Measurements from ENCODE around the gene RARG.

The RARG gene

DNA sequence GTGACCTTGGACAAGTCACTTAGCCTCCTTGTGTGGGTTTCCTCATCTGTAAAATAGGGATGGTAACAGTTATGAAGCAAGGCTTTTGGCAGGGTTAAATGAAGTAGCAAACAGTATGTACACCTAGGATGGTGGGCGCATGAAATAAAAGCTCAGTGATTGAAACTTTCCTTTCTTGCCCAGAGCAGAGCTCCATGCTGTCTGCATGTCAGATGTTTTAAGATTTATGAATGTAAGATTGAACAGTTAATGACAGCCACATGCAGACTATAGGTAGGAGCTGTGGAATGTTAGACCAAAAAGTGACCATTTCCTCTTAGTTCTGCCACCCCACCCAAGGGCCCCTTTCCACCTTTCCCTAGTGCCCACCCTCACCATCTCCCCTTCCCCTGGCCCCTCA lies 37.0 kb downstream of the RARG start (continued):
- TF ChIP-seq, protein P1, sequence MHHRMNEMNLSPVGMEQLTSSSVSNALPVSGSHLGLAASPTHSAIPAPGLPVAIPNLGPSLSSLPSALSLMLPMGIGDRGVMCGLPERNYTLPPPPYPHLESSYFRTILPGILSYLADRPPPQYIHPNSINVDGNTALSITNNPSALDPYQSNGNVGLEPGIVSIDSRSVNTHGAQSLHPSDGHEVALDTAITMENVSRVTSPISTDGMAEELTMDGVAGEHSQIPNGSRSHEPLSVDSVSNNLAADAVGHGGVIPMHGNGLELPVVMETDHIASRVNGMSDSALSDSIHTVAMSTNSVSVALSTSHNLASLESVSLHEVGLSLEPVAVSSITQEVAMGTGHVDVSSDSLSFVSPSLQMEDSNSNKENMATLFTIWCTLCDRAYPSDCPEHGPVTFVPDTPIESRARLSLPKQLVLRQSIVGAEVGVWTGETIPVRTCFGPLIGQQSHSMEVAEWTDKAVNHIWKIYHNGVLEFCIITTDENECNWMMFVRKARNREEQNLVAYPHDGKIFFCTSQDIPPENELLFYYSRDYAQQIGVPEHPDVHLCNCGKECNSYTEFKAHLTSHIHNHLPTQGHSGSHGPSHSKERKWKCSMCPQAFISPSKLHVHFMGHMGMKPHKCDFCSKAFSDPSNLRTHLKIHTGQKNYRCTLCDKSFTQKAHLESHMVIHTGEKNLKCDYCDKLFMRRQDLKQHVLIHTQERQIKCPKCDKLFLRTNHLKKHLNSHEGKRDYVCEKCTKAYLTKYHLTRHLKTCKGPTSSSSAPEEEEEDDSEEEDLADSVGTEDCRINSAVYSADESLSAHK (tag by site-specific recombination; IDR thresholded peaks at IDR 0.05) = no peak
- TF ChIP-seq ZNF660 (tag by site-specific recombination; IDR thresholded peaks at IDR 0.05) (no peak), ZNF571 (tag by site-specific recombination; IDR thresholded peaks at IDR 0.05) (no peak), OVOL3 (tag by site-specific recombination; IDR thresholded peaks at IDR 0.05) (no peak)

DNA sequence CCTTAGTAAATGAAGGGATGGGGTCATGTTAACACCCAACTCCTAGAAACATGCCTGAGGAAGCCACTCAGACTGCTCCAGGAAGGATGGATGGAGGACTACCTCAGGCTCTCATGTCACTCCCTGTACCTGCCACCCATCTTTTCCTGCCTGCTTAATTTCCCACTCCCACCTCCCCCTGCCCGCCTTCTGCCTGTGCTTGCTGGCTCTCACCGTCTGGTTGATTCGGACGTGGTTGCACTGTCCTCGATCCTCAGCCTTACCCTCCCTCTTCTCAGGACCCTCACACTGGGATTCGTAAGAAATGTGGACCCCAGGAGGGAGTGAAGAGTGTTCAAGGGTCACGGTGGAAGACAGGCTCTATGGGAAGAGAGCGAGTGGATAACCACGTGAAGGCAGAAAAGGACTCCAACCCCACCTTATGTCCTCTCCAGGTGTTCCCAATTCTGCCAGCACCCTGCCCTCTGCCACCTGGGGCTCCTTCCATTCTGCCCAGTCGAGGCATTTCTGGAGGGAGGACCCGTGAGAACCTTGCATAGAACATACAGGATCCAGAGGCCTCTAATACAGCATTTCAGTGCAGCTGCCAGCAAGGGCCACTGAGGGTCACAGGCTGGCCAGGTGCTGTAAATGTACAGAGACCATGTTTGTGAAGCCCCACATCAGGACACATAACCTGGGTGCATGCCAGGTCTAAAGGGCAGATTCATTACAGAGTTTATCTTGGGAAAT lies 37.9 kb downstream of the RARG start:
- H3K36me3 ChIP-seq (ENCODE audit: control insufficient read depth in 2 of 2, insufficient read depth in 1 of 2, low read length in 2 of 2) = peaks cover 0 to 21% of the 10 kb centered on the region in 2 experiments; a peak in 1 of 3 replicates
- H3K27ac ChIP-seq (ENCODE audit: extremely low read depth, low read depth, low read length) = no peak overlapping the region
- no peaks in the 10 kb centered on the region for H3K4me1 ChIP-seq (ENCODE audit: control insufficient read depth, insufficient read depth, low read length)
- no peak overlapping the region for H3K4me3 ChIP-seq (ENCODE audit: low read depth, low read length)
- POLR2A ChIA-PET = interaction anchor here (0.9 to 1.4 kb wide), 2 partner anchors 11 to 14 kb away, joined by 3 to 4 read pairs; partner anchors contain the start of genes CSAD and ZNF740
- H3K9me3 ChIP-seq (ENCODE audit: control insufficient read depth, insufficient read depth, low read depth, low read length) = no peaks in the 10 kb centered on the region
- CTCF ChIA-PET = interaction anchor here (1.7 to 3.5 kb wide), 4 partner anchors 19 to 128 kb away, joined by 5 to 35 read pairs (median 18); no protein-coding TSS in a partner anchor
- TF ChIP-seq ZNF473 (tag by site-specific recombination; IDR thresholded peaks at IDR 0.05) (no peak), SETDB1 (IDR thresholded peaks at IDR 0.05; ENCODE audit: insufficient read length, low read length) (no peak), ZNF248 (tag by site-specific recombination; IDR thresholded peaks at IDR 0.05) (no peak), ZNF426 (tag by site-specific recombination; IDR thresholded peaks at IDR 0.05) (no peak), ZBTB1 (tag by site-specific recombination; IDR thresholded peaks at IDR 0.05) (no peak)
- TF ChIP-seq, protein P2, sequence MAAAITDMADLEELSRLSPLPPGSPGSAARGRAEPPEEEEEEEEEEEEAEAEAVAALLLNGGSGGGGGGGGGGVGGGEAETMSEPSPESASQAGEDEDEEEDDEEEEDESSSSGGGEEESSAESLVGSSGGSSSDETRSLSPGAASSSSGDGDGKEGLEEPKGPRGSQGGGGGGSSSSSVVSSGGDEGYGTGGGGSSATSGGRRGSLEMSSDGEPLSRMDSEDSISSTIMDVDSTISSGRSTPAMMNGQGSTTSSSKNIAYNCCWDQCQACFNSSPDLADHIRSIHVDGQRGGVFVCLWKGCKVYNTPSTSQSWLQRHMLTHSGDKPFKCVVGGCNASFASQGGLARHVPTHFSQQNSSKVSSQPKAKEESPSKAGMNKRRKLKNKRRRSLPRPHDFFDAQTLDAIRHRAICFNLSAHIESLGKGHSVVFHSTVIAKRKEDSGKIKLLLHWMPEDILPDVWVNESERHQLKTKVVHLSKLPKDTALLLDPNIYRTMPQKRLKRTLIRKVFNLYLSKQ (tag by site-specific recombination; IDR thresholded peaks at IDR 0.05; ENCODE audit: borderline replicate concordance) = no peak

DNA sequence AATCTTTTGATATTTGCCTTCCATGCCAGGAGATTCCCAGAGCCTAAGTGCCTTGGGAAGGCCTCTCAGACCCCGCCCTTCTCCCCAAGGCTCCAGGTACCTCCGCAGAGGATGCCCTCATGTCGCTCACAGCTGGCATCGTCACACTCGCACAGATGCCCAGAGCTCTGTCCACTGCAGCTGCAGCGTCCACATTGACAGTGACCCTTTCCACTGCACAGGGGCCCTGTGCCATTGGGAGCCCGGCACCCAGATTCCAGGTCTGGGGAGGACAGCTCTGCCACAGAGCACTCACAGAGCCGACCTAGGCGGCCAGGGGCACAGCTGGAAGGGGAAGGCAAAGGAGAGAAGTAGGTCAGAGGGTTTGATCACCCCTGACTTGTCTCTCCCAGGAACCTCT lies 39.0 kb downstream of the RARG start:
- ChIA-PET POLR2A (interaction anchor here (0.9 to 1.0 kb wide), 2 partner anchors 9 to 27 kb away, joined by 3 to 6 read pairs; no protein-coding TSS in a partner anchor), CTCF (interaction anchor here (0.6 to 7.5 kb wide), 4 partner anchors 20 to 215 kb away, joined by 4 to 94 read pairs (median 25); no protein-coding TSS in a partner anchor)
- no peaks in the 10 kb centered on the region for H3K9me3 ChIP-seq (ENCODE audit: control insufficient read depth, insufficient read depth, low read depth, low read length)
- H3K4me1 ChIP-seq (ENCODE audit: control insufficient read depth, insufficient read depth, low read length) = no peaks in the 10 kb centered on the region
- no peak overlapping the region for H3K4me3 ChIP-seq (ENCODE audit: low read depth, low read length)
- H3K27ac ChIP-seq (ENCODE audit: extremely low read depth, low read depth, low read length) = no peak overlapping the region
- H3K36me3 ChIP-seq (ENCODE audit: control insufficient read depth in 2 of 2, insufficient read depth in 1 of 2, low read length in 2 of 2) = peaks cover 0 to 32% of the 10 kb centered on the region in 2 experiments; a peak in 1 of 3 replicates
- TF ChIP-seq, protein P3, sequence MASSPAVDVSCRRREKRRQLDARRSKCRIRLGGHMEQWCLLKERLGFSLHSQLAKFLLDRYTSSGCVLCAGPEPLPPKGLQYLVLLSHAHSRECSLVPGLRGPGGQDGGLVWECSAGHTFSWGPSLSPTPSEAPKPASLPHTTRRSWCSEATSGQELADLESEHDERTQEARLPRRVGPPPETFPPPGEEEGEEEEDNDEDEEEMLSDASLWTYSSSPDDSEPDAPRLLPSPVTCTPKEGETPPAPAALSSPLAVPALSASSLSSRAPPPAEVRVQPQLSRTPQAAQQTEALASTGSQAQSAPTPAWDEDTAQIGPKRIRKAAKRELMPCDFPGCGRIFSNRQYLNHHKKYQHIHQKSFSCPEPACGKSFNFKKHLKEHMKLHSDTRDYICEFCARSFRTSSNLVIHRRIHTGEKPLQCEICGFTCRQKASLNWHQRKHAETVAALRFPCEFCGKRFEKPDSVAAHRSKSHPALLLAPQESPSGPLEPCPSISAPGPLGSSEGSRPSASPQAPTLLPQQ (tag by site-specific recombination; IDR thresholded peaks at IDR 0.05) = no peak
- TF ChIP-seq ZNF350 (tag by site-specific recombination; IDR thresholded peaks at IDR 0.05) (no peak), ZNF223 (tag by site-specific recombination; IDR thresholded peaks at IDR 0.05) (no peak), ZNF416 (tag by site-specific recombination; IDR thresholded peaks at IDR 0.05) (no peak), ZNF600 (tag by site-specific recombination; IDR thresholded peaks at IDR 0.05) (no peak), KLF8 (tag by site-specific recombination; IDR thresholded peaks at IDR 0.05) (no peak)
- TF ChIP-seq, protein P4, sequence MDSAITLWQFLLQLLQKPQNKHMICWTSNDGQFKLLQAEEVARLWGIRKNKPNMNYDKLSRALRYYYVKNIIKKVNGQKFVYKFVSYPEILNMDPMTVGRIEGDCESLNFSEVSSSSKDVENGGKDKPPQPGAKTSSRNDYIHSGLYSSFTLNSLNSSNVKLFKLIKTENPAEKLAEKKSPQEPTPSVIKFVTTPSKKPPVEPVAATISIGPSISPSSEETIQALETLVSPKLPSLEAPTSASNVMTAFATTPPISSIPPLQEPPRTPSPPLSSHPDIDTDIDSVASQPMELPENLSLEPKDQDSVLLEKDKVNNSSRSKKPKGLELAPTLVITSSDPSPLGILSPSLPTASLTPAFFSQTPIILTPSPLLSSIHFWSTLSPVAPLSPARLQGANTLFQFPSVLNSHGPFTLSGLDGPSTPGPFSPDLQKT (IDR thresholded peaks at IDR 0.05; ENCODE audit: borderline replicate concordance, low read depth, low read length) = no peak
- TF ChIP-seq, protein P5, sequence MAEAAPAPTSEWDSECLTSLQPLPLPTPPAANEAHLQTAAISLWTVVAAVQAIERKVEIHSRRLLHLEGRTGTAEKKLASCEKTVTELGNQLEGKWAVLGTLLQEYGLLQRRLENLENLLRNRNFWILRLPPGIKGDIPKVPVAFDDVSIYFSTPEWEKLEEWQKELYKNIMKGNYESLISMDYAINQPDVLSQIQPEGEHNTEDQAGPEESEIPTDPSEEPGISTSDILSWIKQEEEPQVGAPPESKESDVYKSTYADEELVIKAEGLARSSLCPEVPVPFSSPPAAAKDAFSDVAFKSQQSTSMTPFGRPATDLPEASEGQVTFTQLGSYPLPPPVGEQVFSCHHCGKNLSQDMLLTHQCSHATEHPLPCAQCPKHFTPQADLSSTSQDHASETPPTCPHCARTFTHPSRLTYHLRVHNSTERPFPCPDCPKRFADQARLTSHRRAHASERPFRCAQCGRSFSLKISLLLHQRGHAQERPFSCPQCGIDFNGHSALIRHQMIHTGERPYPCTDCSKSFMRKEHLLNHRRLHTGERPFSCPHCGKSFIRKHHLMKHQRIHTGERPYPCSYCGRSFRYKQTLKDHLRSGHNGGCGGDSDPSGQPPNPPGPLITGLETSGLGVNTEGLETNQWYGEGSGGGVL (tag by site-specific recombination; IDR thresholded peaks at IDR 0.05) = no peak
- TF ChIP-seq, protein P6, sequence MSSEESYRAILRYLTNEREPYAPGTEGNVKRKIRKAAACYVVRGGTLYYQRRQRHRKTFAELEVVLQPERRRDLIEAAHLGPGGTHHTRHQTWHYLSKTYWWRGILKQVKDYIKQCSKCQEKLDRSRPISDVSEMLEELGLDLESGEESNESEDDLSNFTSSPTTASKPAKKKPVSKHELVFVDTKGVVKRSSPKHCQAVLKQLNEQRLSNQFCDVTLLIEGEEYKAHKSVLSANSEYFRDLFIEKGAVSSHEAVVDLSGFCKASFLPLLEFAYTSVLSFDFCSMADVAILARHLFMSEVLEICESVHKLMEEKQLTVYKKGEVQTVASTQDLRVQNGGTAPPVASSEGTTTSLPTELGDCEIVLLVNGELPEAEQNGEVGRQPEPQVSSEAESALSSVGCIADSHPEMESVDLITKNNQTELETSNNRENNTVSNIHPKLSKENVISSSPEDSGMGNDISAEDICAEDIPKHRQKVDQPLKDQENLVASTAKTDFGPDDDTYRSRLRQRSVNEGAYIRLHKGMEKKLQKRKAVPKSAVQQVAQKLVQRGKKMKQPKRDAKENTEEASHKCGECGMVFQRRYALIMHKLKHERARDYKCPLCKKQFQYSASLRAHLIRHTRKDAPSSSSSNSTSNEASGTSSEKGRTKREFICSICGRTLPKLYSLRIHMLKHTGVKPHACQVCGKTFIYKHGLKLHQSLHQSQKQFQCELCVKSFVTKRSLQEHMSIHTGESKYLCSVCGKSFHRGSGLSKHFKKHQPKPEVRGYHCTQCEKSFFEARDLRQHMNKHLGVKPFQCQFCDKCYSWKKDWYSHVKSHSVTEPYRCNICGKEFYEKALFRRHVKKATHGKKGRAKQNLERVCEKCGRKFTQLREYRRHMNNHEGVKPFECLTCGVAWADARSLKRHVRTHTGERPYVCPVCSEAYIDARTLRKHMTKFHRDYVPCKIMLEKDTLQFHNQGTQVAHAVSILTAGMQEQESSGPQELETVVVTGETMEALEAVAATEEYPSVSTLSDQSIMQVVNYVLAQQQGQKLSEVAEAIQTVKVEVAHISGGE (tag by site-specific recombination; conservative IDR thresholded peaks at IDR 0.05; ENCODE audit: low read depth) = no peak

Measured in HEK293 (cell line).